Esophagus (tissue), 2 donors: ENCODE results near the gene SASH1. TPM values are rescaled to one million over a fixed set of nuclear protein-coding genes. Genes with fewer than 3 reads are reported as not detected.

Experiments
- H3K27ac ChIP-seq, 2 donors: one replicate each; pipeline ENCODE4 v1.5.1; 2013; ENCODE audit warnings: low read depth in 2 of 2, mild to moderate bottlenecking in 2 of 2, inconsistent platforms in 1 of 2, low read length in 1 of 2, moderate library complexity in 1 of 2
- H3K27me3 ChIP-seq, 2 donors: one replicate each; pipeline ENCODE4 v1.6.1; 2013; ENCODE audit warnings: low read length in 2 of 2, control low read depth in 1 of 2, mild to moderate bottlenecking in 1 of 2; ENCODE audit not compliant: insufficient read depth in 2 of 2, control insufficient read depth in 1 of 2
- H3K36me3 ChIP-seq, 2 donors: one replicate each; pipeline ENCODE4 v1.6.1; 2013; ENCODE audit warnings: low read length in 1 of 2; ENCODE audit not compliant: control insufficient read depth in 2 of 2, insufficient read depth in 2 of 2
- H3K4me1 ChIP-seq, 2 donors: one replicate each; pipeline ENCODE4 v1.6.1; 2013; ENCODE audit warnings: low read length in 1 of 2; ENCODE audit not compliant: control insufficient read depth in 2 of 2, insufficient read depth in 2 of 2
- H3K4me3 ChIP-seq, 2 donors: one replicate each; pipeline ENCODE4 v1.5.1; 2013; ENCODE audit warnings: low read length in 2 of 2, mild to moderate bottlenecking in 2 of 2, low read depth in 1 of 2, moderate library complexity in 1 of 2
- H3K9me3 ChIP-seq, 2 donors: one replicate each; pipeline ENCODE4 v1.6.1; 2013; ENCODE audit warnings: mild to moderate bottlenecking in 2 of 2, low read depth in 1 of 2, low read length in 1 of 2, moderate library complexity in 1 of 2; ENCODE audit not compliant: control insufficient read depth in 2 of 2, insufficient read depth in 1 of 2
- WGBS, 2 donors: extraction: QIAGEN DNeasy Blood & Tissue Kit; methylation state at CpG; one replicate each; pipeline ENCODE4 v1.1.7; 2013; 5-methylcytosine and 5-hydroxymethylcytosine counted together
- polyA plus RNA-seq, 2 donors: library from polyadenylated mRNA; stranded (reverse); fragments of 200-250 nt; gene quantifications; one replicate each; pipeline ENCODE4 v1.2.3, GENCODE V29; 2013
- donor health status: healthy with polysubstance abuse.
- donor health status: Bipolar disorder and iron deficiency.

Gene SASH1
- polyA plus RNA-seq, 2 donors, result 29.6 to 59.0 TPM

GRCh38 chr6:148479497-148479896, 136.9 kb downstream of the SASH1 start:
- 87% methylated on average over 5 of the region's 5 CpGs for WGBS, 2 donors
- Histone ChIP-seq H3K4me3 (no peak overlapping the region), H3K4me1 (no peaks in the 10 kb centered on the region), H3K27ac (no peak overlapping the region), H3K9me3 (no peaks in the 10 kb centered on the region), H3K27me3 (no peaks in the 10 kb centered on the region), H3K36me3 (peaks cover 0 to 7% of the 10 kb centered on the region in 2 donors)

GRCh38 chr6:148487461-148487860, 144.8 kb downstream of the SASH1 start:
- Histone ChIP-seq H3K4me3 (no peak overlapping the region), H3K36me3 (peaks cover 6% of the 10 kb centered on the region in 2 donors), H3K27me3 (no peaks in the 10 kb centered on the region), H3K9me3 (no peaks in the 10 kb centered on the region), H3K27ac (no peak overlapping the region), H3K4me1 (no peaks in the 10 kb centered on the region)
- WGBS, 2 donors, result 85 to 93% methylated on average over 10 of the region's 10 CpGs

- H3K27me3 ChIP-seq, result no peaks in the 10 kb centered on the region
- no peak overlapping the region for H3K27ac ChIP-seq
- H3K4me3 ChIP-seq, result no peak overlapping the region
- H3K9me3 ChIP-seq, result no peaks in the 10 kb centered on the region
- H3K4me1 ChIP-seq, result no peaks in the 10 kb centered on the region
- WGBS, 2 donors, result 62 to 69% methylated on average over 6 of the region's 6 CpGs
- peaks cover 3 to 6% of the 10 kb centered on the region in 2 donors for H3K36me3 ChIP-seq
Measured at GRCh38 chr6:148491638-148492251, 149.1 kb downstream of the SASH1 start.

GRCh38 chr6:148492654-148493290, 150.1 kb downstream of the SASH1 start:
- Histone ChIP-seq H3K4me1 (no peaks in the 10 kb centered on the region), H3K4me3 (no peak overlapping the region), H3K27ac (no peak overlapping the region), H3K27me3 (no peaks in the 10 kb centered on the region), H3K9me3 (no peaks in the 10 kb centered on the region), H3K36me3 (peaks cover 0 to 6% of the 10 kb centered on the region in 2 donors)
- WGBS, 2 donors, result 88 to 91% methylated on average over 5 of the region's 5 CpGs

- H3K27ac ChIP-seq, result no peak overlapping the region
Measured at GRCh38 chr6:148493424-148493823, 150.8 kb downstream of the SASH1 start.

GRCh38 chr6:148494226-148494625, 151.6 kb downstream of the SASH1 start:
- Histone ChIP-seq H3K27ac (no peak overlapping the region), H3K9me3 (no peaks in the 10 kb centered on the region), H3K27me3 (no peaks in the 10 kb centered on the region), H3K36me3 (no peaks in the 10 kb centered on the region), H3K4me3 (no peak overlapping the region), H3K4me1 (no peaks in the 10 kb centered on the region)
- WGBS, 2 donors, result 83 to 86% methylated on average over 8 of the region's 8 CpGs

More at GRCh38 chr6:148493424-148493823, 150.8 kb downstream of the SASH1 start:
- Histone ChIP-seq H3K4me1 (no peaks in the 10 kb centered on the region), H3K9me3 (no peaks in the 10 kb centered on the region), H3K4me3 (no peak overlapping the region), H3K36me3 (peaks cover 0 to under 1% of the 10 kb centered on the region in 2 donors), H3K27me3 (no peaks in the 10 kb centered on the region)
- 84 to 87% methylated on average over 6 of the region's 6 CpGs for WGBS, 2 donors

- Histone ChIP-seq H3K36me3 (peaks cover 0 to 2% of the 10 kb centered on the region in 2 donors), H3K4me3 (no peak overlapping the region), H3K27me3 (no peaks in the 10 kb centered on the region), H3K9me3 (no peaks in the 10 kb centered on the region), H3K27ac (peak overlapping the region in 1 of 2 donors; percentile 4), H3K4me1 (no peaks in the 10 kb centered on the region)
- 83% methylated on average over 6 of the region's 6 CpGs for WGBS, 2 donors
Measured at GRCh38 chr6:148495029-148495428, 152.4 kb downstream of the SASH1 start.

GRCh38 chr6:148497257-148497656, 154.6 kb downstream of the SASH1 start:
- WGBS, 2 donors, result 71 to 76% methylated on average over 2 of the region's 2 CpGs
- Histone ChIP-seq H3K36me3 (peaks cover 0 to 2% of the 10 kb centered on the region in 2 donors), H3K27ac (peak overlapping the region in 1 of 2 donors; percentile 40), H3K4me3 (no peak overlapping the region), H3K27me3 (no peaks in the 10 kb centered on the region), H3K9me3 (no peaks in the 10 kb centered on the region), H3K4me1 (peaks cover 0 to 3% of the 10 kb centered on the region in 2 donors)

- Histone ChIP-seq H3K9me3 (no peaks in the 10 kb centered on the region), H3K4me1 (peaks cover 0 to 3% of the 10 kb centered on the region in 2 donors), H3K36me3 (peaks cover 0 to 2% of the 10 kb centered on the region in 2 donors), H3K27ac (no peak overlapping the region), H3K4me3 (no peak overlapping the region), H3K27me3 (no peaks in the 10 kb centered on the region)
- WGBS, 2 donors, result 82 to 83% methylated on average over 5 of the region's 5 CpGs
Measured at GRCh38 chr6:148497717-148498116, 155.1 kb downstream of the SASH1 start.

GRCh38 chr6:148500402-148500801, 157.8 kb downstream of the SASH1 start:
- WGBS, 2 donors, result 78 to 82% methylated on average over 2 of the region's 2 CpGs
- Histone ChIP-seq H3K27me3 (no peaks in the 10 kb centered on the region), H3K4me3 (no peak overlapping the region), H3K4me1 (peaks cover 0 to 3% of the 10 kb centered on the region in 2 donors), H3K9me3 (no peaks in the 10 kb centered on the region), H3K36me3 (peaks cover 0 to 7% of the 10 kb centered on the region in 2 donors), H3K27ac (peak overlapping the region in 1 of 2 donors; percentile 34)
